Gastrocnemius medialis (tissue), 4 donors: ENCODE measurements around the gene GPR101.

ENCODE experiments used
- CTCF ChIP-seq, 5 experiments: fragments of 450-650 bp in 3 of 5; fragments of 200-600 bp in 2 of 5; sonication (generic) in 2 of 5; IDR thresholded peaks in 4 of 5; conservative IDR thresholded peaks in 1 of 5; 1 replicate in 4 of 5; 2 replicates in 1 of 5; pipeline ENCODE4 v1.5.1; 2016 to 2019; ENCODE audit warnings: antibody characterized with exemption in 5 of 5, mild to moderate bottlenecking in 3 of 5, moderate library complexity in 3 of 5
- POLR2A ChIP-seq, 2 donors: fragments of 450-650 bp; IDR thresholded peaks; one replicate each; pipeline ENCODE4 v1.6.1; 2017; ENCODE audit warnings: antibody characterized with exemption in 2 of 2, mild to moderate bottlenecking in 2 of 2, moderate library complexity in 2 of 2

GRCh38 chrX:137058339-137059127 lies 24.7 kb upstream of the GPR101 start:
- TF ChIP-seq CTCF (IDR thresholded peaks at IDR 0.05 in 4 of 5, conservative IDR thresholded peaks at IDR 0.05 in 1 of 5) (no peak), POLR2A (IDR thresholded peaks at IDR 0.05) (no peak)
